Measurements from ENCODE around the gene HOXD4.

GRCh38 chr2:176161825-176162626 lies 10.7 kb downstream of the HOXD4 start:
- TF ChIP-seq CTCF (IDR thresholded peaks at IDR 0.05; ENCODE audit: low read depth, low read length) (no peak), EZH2phosphoT487 (IDR thresholded peaks at IDR 0.05; ENCODE audit: low read depth) (no peak)

Measured in OCI-LY3 (cell line).